ENCODE measurements around the gene SLC16A7.

The SLC16A7 gene

DNA sequence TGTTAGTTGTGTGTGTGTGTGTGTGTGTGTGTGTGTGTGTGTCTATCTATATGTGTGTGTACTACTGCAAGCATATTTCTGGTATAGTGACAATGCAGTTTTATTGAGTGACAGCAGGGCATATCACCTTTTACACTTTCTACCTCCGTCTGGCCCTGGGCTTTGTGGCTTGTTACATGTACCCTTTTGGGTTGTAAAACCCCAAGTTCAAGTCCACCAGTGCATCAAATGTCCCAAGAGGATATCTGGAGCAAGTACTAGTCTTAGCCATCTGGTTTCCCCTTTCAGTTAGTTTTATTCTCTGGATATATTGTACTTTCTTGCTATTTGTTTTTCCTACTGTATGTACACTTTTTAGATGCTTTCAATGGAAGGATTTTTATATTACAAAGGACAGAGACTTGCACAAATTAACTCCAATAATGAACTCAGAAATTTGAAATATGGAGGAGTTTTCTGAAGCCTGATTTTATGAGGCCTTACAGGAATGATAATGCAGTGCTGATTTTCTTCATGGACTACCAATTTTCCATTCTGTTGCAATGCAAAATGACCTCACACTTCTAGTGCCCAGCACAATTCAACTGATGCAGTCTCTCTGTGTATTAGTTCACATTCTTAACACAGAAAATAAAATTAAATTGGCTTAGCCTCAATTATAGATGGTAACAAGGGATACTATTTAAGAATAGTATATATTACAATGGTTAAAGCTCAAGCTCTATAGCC is 29.1 kb downstream of the SLC16A7 start:
- DNase-seq (ENCODE audit: low read depth in 1 of 2, low spot score in 1 of 2): no peak

DNA sequence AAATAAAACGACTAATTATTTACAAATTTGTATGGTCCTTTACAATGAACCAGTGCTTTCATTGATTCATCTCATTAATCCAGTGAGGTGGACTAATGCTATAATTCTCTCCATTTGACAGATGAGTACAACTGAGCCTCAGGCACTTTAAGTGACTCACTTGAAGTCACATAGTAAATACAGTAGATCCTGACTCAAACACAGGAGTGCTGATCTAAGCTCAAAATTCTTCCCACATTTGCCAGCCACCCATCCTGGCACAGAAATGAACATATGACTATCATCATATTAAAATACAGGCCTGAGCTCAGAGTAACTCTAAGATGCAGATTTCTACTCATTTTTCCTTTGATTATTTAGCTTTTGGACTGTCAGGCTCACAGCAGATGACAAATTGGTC is 30.6 kb downstream of the SLC16A7 start:
- no peak for DNase-seq (ENCODE audit: low read depth in 1 of 2, low spot score in 1 of 2)

DNA sequence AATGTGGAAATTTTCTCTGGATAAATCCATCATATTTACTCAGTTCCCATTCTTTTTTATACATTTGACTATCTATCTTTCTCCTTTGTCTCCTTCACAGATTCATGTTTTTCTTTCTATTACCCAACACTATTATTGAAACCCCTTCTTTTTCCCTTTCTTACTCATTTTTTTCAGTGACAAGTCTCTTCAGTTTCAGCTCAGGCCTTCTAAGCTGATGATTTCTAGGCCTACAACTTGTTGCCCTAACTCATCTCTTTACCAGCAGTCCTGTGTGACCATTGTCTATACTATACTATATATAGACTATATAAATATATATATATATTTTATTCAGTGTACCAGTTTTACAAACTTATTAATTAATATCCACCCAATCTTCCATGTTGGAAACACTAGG is 31.8 kb downstream of the SLC16A7 start:
- DNase-seq (ENCODE audit: low read depth in 1 of 2, low spot score in 1 of 2): no peak

DNA sequence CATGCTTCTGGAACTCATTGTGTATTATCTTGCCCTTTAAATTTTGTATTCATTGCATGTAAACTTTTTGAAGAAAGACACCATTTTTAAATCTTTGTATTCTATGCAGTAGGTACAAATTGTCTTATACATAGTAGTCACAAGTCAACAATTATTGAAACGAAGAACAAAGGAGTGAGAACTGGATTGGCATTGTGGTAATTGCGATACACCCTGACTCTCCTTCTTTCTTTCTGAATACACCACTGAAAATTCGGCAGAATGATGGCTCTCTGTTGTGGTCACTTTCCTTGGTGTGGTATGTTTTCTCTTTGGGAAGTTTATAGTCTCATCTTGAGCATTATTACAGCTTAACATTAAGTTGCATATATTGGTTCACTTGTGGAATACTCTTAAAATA is 34.1 kb downstream of the SLC16A7 start:
- no peak for DNase-seq (ENCODE audit: low read depth in 1 of 2, low spot score in 1 of 2)

DNA sequence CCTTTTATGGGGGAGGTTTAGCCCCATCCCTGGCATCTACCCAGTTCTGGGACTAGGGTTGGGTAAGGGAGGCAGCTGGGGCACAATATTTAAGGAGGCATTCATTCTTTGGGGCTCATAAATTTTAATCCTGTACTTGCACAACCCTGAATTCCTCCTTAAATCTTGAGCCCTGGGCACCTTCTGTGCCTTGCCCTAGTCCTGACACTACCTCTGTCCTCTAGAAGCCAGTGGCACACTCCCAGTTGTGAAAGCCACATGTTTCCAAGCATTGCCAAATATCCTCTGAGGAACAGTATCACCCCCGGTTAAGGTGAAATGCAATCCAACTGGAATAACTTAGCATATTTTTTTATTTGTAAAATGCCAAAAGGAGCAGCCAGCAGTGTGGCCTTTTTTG is 36.6 kb downstream of the SLC16A7 start:
- DNase-seq (ENCODE audit: low read depth in 1 of 2, low spot score in 1 of 2): no peak

DNA sequence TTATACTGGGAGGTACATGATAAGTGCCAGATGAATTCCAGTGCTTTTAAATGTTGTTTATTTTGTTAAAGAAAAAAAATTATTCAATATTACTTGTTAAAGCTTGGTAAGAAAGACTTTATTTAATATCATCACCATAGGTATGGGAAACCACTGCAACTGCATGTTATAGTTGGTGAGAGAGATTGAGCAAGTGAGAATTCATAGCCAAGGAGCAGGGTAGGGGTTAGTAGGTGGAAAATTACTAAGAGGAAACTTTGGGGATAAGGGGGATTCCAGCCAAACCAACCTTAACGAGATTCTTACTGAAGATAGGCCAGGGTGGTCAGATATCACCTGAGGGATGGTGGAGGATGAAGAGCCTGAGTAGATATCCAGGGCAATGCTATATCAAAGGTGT is 38.4 kb downstream of the SLC16A7 start:
- DNase-seq (ENCODE audit: low read depth in 1 of 2, low spot score in 1 of 2): no peak

DNA sequence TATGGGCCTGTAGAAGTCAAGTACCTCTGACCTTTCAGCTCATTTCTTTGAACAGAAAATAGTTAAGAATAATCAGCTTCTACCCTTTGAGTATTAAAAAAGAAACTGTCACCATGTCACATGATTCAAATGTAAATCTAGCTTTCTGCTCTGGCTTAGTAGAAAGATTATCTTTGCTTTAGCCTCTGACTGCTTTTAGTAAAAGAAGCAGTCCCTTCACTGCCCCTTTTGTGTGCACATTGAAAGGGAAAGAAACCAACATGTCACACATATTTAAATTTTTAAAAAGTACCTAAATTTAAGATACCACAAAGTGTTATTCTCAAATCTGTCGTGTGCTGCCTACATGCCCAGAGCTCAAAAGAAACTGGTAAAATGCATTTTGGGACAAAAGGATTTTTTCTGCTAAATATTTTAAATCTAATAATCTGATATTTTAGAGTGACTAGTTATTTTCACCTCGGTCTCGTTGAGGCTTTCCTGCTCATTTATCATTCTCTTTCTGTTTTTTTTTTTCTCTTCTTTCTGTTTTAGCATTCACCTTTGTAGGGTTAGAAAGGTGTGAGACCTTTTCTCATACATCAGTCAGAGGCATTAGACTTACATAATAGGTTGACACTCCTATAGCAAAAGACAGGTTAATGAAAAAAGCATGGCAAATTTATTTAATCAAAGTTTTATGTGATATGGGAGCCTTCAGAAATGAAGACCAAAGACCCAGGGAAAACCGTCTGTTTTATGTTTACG is 41.3 kb downstream of the SLC16A7 start:
- no peak for DNase-seq (ENCODE audit: low read depth in 1 of 2, low spot score in 1 of 2)

DNA sequence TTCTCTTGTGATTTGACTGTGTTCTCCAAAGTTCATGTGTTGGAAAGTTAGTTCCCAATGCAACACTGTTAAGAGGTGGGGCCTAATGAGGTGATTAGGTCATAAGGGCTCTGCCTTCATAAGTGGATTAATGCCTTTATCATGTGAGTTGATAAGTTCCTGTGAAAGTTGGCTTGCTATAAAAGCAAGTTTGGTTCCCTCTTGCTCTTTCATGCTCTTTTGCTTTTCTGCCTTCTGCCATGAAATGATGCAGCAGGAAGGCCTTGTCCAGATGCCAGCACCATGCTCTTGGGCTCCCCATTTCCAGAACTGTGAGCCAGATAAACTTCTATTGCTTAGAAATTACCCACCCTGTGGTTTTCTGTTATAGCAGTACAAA is 41.9 kb downstream of the SLC16A7 start:
- no peak for DNase-seq (ENCODE audit: low read depth in 1 of 2, low spot score in 1 of 2)

DNA sequence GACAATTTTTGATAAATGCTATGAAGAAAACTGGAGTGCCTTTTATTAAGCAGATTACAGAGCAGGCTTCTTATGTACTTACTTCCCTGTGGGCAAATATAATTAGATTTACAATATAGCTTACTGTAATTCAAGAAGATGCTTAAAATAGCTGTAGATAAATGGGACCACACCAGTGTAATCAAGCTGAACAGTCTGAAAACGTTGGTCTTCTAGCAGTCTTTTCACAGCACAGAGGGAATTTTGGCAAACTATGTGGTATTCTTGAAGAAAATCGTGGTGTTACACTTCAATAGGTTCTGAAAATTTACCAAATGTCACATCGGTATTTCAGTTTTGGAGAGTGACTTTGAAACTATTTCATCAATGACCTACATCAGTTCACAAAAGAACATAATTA is 47.7 kb downstream of the SLC16A7 start:
- no peak for DNase-seq (ENCODE audit: low read depth in 1 of 2, low spot score in 1 of 2)

DNA sequence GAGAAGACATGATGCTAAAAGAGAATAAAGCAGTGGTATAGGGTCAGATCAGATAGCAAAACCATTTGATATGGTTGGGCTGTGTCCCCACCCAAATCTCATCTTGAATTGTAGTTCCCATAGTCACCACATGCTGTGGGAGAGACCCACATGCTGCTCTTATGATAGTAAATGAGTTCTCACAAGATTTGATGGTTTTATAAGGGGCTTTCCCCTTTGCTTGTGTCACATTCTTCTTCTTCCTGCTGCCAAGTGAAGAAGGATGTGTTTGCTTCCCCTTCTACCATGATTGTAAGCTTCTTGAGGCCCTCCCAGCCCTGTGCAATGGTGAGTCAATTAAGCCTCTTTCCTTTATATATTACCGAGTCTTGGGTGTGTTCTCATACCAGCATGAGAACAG is 49.4 kb downstream of the SLC16A7 start:
- no peak for DNase-seq (ENCODE audit: low read depth in 1 of 2, low spot score in 1 of 2)

DNA sequence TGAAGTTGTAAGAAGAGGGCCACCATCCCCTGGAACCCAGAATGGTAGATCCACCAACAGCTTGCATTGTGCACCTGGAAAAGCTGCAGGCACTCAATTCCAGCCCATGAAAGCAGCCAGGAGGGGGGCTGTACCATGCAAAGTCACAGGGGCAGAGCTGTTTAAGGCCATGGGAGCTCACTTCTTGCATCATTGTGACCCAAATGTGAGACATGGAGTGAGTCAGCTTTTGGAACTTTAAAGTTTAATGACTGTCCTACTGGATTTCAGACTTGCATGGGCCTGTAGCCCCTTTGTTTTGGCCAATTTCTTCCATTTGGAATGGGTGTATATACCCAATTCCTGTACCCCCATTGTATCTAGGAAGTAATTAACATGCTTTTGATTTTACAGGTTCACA is 50.8 kb downstream of the SLC16A7 start:
- DNase-seq (ENCODE audit: low read depth in 1 of 2, low spot score in 1 of 2): no peak

DNA sequence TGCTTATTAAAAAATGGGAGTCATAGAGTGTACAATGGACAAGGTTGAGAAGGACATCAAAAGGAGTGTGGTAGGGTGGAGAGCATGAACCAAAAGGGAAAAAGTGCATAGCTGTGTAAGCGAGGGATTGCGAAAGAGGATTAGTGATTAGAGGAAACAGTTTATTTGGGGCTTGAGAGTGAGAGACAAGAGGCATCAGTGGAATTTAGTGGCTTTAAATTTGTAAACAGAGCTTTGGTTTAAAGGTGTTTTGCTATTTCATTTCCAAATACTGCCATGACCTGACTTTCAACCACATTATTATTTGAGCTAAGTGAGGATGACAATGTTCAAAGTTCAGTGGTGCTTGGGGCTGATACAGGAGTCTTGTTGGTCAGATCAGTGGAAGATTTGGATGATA is 53.4 kb downstream of the SLC16A7 start:
- no peak for DNase-seq (ENCODE audit: low read depth in 1 of 2, low spot score in 1 of 2)

DNA sequence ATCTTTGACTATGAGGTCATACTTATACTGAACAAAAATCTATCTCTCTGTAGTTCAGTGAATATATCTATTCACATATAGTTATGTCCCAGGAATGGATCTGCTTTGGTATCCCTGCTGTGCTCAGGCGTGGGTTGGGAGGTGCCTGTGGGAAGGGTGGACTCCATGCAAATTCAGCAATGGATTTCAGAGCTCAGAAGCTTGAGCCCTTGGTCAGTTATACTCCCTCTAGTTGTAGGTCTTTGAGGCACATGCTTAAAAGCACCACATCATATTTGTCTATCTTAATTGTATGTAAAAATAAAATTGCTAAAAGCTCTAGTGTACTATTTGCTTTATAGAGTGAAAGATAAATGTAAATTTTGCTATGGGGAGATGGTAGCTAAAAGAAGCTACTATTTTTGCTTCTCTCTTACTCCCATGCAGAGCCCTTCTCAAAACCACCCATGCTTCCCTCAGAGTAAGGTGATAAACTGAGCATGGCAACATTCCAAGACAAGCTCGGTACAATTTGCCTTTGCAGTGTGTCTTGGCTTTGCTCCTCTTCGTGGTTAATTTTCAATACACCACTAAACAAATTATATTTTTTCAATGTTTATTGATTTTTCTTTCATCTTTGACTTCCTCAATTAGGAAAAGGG is 54.9 kb downstream of the SLC16A7 start:
- DNase-seq (ENCODE audit: low read depth in 1 of 2, low spot score in 1 of 2): no peak

DNA sequence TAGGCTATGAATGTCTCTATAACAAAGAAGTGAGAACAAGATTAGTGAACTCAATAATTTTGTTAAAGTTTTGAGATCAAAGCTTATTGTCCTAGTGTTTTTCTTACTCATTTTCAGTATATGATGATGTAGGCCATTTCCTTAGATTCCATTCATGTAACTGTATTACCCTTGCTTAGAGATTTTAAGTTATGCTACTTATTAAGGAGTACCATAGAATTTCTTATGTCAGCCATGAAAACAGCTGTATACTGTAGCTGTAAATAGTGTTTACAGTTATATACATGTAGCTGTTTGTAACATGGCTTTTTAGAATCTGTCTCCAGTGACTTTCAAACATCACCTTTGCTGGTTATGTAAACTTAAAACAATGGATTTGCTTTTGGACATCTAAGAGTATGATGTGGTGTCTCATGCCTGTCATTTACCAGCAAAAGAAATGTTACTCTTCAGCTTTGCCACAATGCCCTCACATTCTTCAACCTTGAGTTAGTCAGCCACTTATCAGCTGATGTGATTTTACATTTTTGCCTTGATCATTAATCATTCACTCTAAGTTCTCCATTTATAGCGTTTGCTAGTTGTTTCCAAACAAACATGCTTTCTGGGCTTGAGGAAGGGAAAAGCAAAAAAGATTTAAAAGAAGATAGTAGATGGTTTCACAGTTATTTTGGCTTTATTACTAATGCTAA is 55.5 kb downstream of the SLC16A7 start:
- DNase-seq (ENCODE audit: low read depth in 1 of 2, low spot score in 1 of 2): no peak

DNA sequence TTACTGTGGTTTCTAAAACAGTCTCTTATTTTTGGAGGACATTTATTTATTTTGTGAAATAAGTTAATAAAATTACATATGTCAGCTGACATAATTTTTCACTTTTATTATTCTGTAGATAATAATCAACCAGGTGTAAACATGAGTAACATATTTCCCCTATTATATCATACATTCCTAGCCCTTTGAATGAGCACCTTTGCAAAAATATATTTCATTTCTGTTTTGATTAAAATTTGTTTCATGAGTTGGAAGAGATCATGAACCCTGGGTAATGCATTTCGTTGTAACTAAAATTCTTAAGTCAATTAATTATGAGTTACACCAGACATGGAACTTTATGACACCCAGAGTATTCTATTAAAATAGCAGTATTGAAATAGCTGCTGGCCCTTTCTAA is 56.3 kb downstream of the SLC16A7 start:
- DNase-seq (ENCODE audit: low read depth in 1 of 2, low spot score in 1 of 2): no peak

- DNase-seq (ENCODE audit: low read depth in 1 of 2, low spot score in 1 of 2): no peak
Measured at GRCh38 chr12:59654061-59654460, 58.2 kb downstream of the SLC16A7 start.

DNA sequence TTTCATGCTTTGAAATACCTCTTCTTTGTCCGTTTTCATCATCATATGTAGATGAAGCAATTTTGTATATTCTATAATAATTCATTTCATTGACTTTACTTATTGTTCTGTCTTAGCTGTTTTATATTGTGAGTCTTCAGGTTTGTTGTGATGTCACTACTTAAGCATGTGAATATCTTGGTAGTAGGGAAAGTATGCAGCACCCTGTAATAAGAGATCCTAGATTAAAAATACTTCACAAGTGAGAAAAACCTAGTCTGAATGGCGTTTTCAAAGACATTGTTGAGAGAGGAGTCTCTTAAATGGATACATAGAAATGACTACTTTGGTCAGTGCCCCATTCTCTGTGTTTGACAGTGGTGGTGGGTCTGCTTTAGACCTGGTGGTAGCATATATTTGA is 61.4 kb downstream of the SLC16A7 start:
- DNase-seq (ENCODE audit: low read depth in 1 of 2, low spot score in 1 of 2): no peak

DNA sequence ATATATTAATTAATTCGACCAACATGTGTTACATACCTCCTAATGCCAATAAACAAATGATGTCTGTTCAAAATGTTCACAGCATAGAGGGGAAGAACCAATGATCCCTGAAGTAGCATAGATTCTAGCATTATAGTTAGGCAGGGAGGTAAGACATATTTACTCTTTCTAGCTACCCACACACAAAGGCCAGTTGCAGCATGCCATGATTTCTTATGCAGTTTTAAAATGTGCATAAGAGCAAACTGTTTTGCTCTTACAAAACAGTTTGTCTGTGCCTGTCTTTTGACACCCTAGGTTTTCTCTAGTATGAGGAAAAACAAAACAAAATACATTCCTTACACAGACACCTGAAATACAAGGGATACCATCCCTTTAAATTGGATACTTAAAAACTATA is 61.9 kb downstream of the SLC16A7 start:
- no peak for DNase-seq (ENCODE audit: low read depth in 1 of 2, low spot score in 1 of 2)

DNA sequence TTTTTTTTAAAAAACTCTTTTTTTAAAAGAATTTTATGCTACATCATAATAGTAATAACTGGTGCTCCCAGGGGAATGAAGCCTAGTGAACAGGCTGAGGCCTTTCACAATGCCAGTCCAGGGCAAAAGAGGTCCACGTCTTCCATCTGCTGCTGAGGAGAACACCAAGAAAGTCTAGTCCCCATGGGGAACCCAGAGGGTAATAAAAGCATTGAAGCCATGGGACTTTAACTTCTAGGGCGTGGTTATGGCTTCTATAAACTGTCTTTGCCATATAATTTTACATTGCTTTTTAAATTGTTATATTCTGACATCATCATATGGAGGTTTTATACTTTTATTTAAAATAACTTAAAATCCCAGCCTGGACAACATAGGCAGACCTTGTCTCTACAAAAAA is 64.3 kb downstream of the SLC16A7 start:
- DNase-seq (ENCODE audit: low read depth in 1 of 2, low spot score in 1 of 2): no peak

DNA sequence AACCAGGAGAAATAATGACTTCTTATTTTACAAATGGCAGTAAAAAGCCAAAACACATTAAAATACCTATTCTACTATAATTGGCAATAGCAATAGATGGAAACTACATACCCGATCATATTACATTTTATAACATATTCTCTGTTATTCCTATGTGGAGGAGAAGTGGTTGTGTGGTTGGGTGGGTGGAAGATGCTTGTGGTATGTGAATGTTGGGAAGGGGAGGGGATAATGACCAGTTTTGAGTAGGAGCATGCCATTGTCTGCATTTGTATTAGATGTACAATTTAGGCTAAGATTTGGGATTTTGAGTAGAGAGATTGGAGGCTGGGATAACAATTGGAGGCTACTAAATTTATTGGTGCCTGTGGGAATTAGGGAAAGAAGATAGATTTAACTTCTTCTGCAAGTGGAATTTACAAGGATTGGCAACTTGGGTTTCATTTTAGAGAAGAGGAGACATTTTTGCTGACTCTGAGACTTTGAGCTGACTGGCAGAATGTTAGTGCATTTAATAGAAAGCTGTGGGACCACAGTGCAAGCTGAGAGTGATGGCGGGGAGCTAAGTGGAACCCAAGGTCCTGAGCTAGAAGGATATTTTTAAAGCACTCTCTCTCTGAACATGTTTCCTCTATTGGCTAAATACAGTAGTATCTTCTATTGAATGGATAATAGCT is 65.2 kb downstream of the SLC16A7 start:
- no peak for DNase-seq (ENCODE audit: low read depth in 1 of 2, low spot score in 1 of 2)

GRCh38 chr12:59664495-59664894 is 68.7 kb downstream of the SLC16A7 start:
- DNase-seq (ENCODE audit: low read depth in 1 of 2, low spot score in 1 of 2): no peak
